Esophagus (tissue), 2 donors: ENCODE results near the gene RBM15. TPM values are rescaled to one million over a fixed set of nuclear protein-coding genes. Genes with fewer than 3 reads are reported as not detected.

ENCODE experiments used
- H3K27ac ChIP-seq, 2 donors: one replicate each; pipeline ENCODE4 v1.5.1; 2013; ENCODE audit warnings: low read depth in 2 of 2, mild to moderate bottlenecking in 2 of 2, inconsistent platforms in 1 of 2, low read length in 1 of 2, moderate library complexity in 1 of 2
- H3K27me3 ChIP-seq, 2 donors: one replicate each; pipeline ENCODE4 v1.6.1; 2013; ENCODE audit warnings: low read length in 2 of 2, control low read depth in 1 of 2, mild to moderate bottlenecking in 1 of 2; ENCODE audit not compliant: insufficient read depth in 2 of 2, control insufficient read depth in 1 of 2
- H3K36me3 ChIP-seq, 2 donors: one replicate each; pipeline ENCODE4 v1.6.1; 2013; ENCODE audit warnings: low read length in 1 of 2; ENCODE audit not compliant: control insufficient read depth in 2 of 2, insufficient read depth in 2 of 2
- H3K4me1 ChIP-seq, 2 donors: one replicate each; pipeline ENCODE4 v1.6.1; 2013; ENCODE audit warnings: low read length in 1 of 2; ENCODE audit not compliant: control insufficient read depth in 2 of 2, insufficient read depth in 2 of 2
- H3K4me3 ChIP-seq, 2 donors: one replicate each; pipeline ENCODE4 v1.5.1; 2013; ENCODE audit warnings: low read length in 2 of 2, mild to moderate bottlenecking in 2 of 2, low read depth in 1 of 2, moderate library complexity in 1 of 2
- H3K9me3 ChIP-seq, 2 donors: one replicate each; pipeline ENCODE4 v1.6.1; 2013; ENCODE audit warnings: mild to moderate bottlenecking in 2 of 2, low read depth in 1 of 2, low read length in 1 of 2, moderate library complexity in 1 of 2; ENCODE audit not compliant: control insufficient read depth in 2 of 2, insufficient read depth in 1 of 2
- WGBS, 2 donors: extraction: QIAGEN DNeasy Blood & Tissue Kit; methylation state at CpG; one replicate each; pipeline ENCODE4 v1.1.7; 2013; 5-methylcytosine and 5-hydroxymethylcytosine counted together
- polyA plus RNA-seq, 2 donors: library from polyadenylated mRNA; stranded (reverse); fragments of 200-250 nt; gene quantifications; one replicate each; pipeline ENCODE4 v1.2.3, GENCODE V29; 2013
- donor health status: healthy with polysubstance abuse.
- donor health status: Bipolar disorder and iron deficiency.

The RBM15 gene, protein sequence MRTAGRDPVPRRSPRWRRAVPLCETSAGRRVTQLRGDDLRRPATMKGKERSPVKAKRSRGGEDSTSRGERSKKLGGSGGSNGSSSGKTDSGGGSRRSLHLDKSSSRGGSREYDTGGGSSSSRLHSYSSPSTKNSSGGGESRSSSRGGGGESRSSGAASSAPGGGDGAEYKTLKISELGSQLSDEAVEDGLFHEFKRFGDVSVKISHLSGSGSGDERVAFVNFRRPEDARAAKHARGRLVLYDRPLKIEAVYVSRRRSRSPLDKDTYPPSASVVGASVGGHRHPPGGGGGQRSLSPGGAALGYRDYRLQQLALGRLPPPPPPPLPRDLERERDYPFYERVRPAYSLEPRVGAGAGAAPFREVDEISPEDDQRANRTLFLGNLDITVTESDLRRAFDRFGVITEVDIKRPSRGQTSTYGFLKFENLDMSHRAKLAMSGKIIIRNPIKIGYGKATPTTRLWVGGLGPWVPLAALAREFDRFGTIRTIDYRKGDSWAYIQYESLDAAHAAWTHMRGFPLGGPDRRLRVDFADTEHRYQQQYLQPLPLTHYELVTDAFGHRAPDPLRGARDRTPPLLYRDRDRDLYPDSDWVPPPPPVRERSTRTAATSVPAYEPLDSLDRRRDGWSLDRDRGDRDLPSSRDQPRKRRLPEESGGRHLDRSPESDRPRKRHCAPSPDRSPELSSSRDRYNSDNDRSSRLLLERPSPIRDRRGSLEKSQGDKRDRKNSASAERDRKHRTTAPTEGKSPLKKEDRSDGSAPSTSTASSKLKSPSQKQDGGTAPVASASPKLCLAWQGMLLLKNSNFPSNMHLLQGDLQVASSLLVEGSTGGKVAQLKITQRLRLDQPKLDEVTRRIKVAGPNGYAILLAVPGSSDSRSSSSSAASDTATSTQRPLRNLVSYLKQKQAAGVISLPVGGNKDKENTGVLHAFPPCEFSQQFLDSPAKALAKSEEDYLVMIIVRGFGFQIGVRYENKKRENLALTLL
- polyA plus RNA-seq: 1 to 10 TPM; 2.0 to 4.8 TPM

GRCh38 chr1:110338886-110339406 lies at the start of gene RBM15:
RBM15 (plus strand) TSS chr1:110339377; CDS start chr1:110339406, 29 bp downstream.
- H3K27ac ChIP-seq: peak within 1 kb of the TSS; percentile 99
- peaks cover 11 to 18% of the 10 kb centered on the region in 2 donors for H3K4me1 ChIP-seq
- WGBS, 2 donors: 0% methylated on average over 25 of the region's 25 CpGs

GRCh38 chr1:110291241-110292030 lies 47.7 kb upstream of the RBM15 start:
- H3K4me1 ChIP-seq: no peaks in the 10 kb centered on the region
- no peak overlapping the region for H3K4me3 ChIP-seq
- 38 to 58% methylated on average over 7 of the region's 7 CpGs for WGBS, 2 donors
- no peaks in the 10 kb centered on the region for H3K27me3 ChIP-seq
- H3K27ac ChIP-seq: no peak overlapping the region
- no peaks in the 10 kb centered on the region for H3K9me3 ChIP-seq
- H3K36me3 ChIP-seq: no peaks in the 10 kb centered on the region

More at GRCh38 chr1:110338886-110339406, at the start of gene RBM15:
- H3K27me3 ChIP-seq: no peaks in the 10 kb centered on the region
- no peaks in the 10 kb centered on the region for H3K9me3 ChIP-seq
- peak within 1 kb of the TSS; percentile 74 to 91 for H3K4me3 ChIP-seq
- H3K36me3 ChIP-seq: peaks cover 4 to 14% of the 10 kb centered on the region in 2 donors

- no peak overlapping the region for H3K4me3 ChIP-seq
- no peaks in the 10 kb centered on the region for H3K27me3 ChIP-seq
- H3K36me3 ChIP-seq: no peaks in the 10 kb centered on the region
- WGBS, 2 donors: 66 to 68% methylated on average over 7 of the region's 7 CpGs
- no peak overlapping the region for H3K27ac ChIP-seq
- H3K4me1 ChIP-seq: no peaks in the 10 kb centered on the region
- H3K9me3 ChIP-seq: no peaks in the 10 kb centered on the region
These were observed 47.0 kb upstream of the RBM15 start for GRCh38 chr1:110292031-110292741.

GRCh38 chr1:110293601-110294104 lies 45.5 kb upstream of the RBM15 start:
- no peaks in the 10 kb centered on the region for H3K9me3 ChIP-seq
- WGBS, 2 donors: 75 to 80% methylated on average over 9 of the region's 9 CpGs
- H3K27me3 ChIP-seq: no peaks in the 10 kb centered on the region
- no peaks in the 10 kb centered on the region for H3K36me3 ChIP-seq
- H3K27ac ChIP-seq: no peak overlapping the region
- H3K4me3 ChIP-seq: no peak overlapping the region
- no peaks in the 10 kb centered on the region for H3K4me1 ChIP-seq

- Histone ChIP-seq H3K4me3 (no peak overlapping the region), H3K4me1 (no peaks in the 10 kb centered on the region), H3K36me3 (no peaks in the 10 kb centered on the region), H3K9me3 (no peaks in the 10 kb centered on the region), H3K27me3 (no peaks in the 10 kb centered on the region), H3K27ac (no peak overlapping the region)
- 88% methylated on average over 9 of the region's 9 CpGs for WGBS, 2 donors
These were observed 44.9 kb upstream of the RBM15 start for GRCh38 chr1:110294308-110294707.

DNA sequence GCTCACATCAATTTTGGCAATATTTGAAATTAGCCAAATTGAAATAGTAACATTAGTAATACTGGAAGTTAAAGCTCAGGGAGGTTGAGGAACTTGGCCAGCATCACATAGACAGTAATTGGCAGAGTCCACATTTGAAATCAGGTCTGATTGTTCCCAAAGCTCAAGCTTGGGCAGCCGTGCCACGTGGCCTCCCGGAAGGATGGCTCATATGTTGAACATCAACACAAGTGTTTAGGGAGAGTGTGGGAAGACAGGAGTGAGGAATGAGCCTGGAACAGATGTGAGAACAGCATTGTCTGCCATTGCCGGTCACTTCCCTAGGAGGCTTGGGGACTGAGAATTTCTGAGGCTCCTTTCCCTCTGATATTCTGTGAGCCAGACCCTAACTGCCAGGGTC lies 40.2 kb upstream of the RBM15 start:
- no peaks in the 10 kb centered on the region for H3K27me3 ChIP-seq
- WGBS, 2 donors: 88% methylated on average over 4 of the region's 4 CpGs
- no peak overlapping the region for H3K27ac ChIP-seq
- H3K4me3 ChIP-seq: no peak overlapping the region
- no peaks in the 10 kb centered on the region for H3K36me3 ChIP-seq
- no peaks in the 10 kb centered on the region for H3K9me3 ChIP-seq
- H3K4me1 ChIP-seq: no peaks in the 10 kb centered on the region

DNA sequence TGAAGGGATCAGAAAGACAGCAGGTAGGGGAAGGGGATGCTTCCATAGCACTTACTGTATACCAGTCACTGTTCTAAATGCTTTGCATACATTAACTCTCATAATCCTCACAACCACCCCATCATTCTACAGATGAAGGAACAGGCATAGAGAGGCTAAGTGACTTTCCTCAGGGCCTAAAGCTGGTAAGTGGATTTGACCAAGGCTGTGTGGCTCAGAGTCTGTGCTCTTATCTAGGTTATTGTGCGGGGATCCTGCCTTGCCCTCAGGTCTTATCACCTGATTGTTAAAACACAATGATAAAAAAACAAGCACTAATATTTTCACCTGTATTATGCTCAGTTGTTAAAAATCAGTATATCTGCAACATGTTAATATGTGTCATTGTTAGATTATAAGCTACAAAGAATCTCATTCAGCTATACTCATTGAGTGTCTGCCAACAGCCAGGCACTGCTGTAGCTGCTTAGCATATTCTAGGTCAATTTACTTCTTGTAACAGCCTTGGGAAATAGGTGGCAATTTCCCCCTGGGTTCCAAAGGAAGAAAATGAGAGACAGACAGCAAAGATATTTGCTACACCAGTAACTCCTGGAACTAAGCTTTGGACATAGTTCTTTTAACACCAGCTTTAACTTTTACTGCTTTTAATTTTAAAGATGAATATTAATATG lies 38.6 kb upstream of the RBM15 start:
- Histone ChIP-seq H3K9me3 (no peaks in the 10 kb centered on the region), H3K27me3 (no peaks in the 10 kb centered on the region), H3K27ac (no peak overlapping the region), H3K4me1 (no peaks in the 10 kb centered on the region), H3K36me3 (no peaks in the 10 kb centered on the region), H3K4me3 (no peak overlapping the region)
- WGBS, 2 donors: 64 to 88% methylated on average over 1 of the region's 1 CpG

DNA sequence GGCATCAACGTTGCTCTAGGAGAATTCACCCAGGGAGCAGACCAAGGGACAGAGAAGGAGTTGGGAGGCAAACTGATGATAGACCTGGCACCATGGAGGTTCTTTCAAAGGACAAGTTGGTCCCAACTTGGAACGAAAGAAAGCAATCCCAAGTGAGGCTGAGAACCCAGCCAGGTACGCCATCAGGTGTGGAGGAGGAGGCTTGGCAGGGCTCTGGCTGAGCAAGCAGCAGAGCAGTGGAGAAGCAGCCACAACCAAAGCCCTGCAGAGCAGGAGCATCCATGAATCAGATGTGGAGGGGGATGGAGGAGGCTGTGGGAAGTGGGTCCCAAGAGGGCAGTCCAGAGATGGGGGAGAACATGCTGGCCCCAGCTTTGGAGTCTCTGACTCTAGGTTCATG lies 36.3 kb upstream of the RBM15 start:
- Histone ChIP-seq H3K4me3 (no peak overlapping the region), H3K9me3 (no peaks in the 10 kb centered on the region), H3K4me1 (no peaks in the 10 kb centered on the region), H3K36me3 (no peaks in the 10 kb centered on the region), H3K27me3 (no peaks in the 10 kb centered on the region), H3K27ac (no peak overlapping the region)
- whole genome bisulfite sequencing, 2 donors: 85 to 89% methylated on average over 3 of the region's 3 CpGs
